GM21529 (cell line): ENCODE results near the gene IFI6.
A peak's percentile ranks its signal among the peaks of the same experiment; 100 is the strongest.
"Not testable (repeated sequence)": the region's sequence is repeated elsewhere in the genome, so short reads cannot be mapped to it uniquely, and the experiment has no call there.

Source experiments
- ATAC-seq: cut with Tn5 transposase; IDR thresholded peaks from one replicate; pipeline ENCODE4 v1.9.1; 2021; ENCODE audit not compliant: unreplicated experiment

Gene IFI6

DNA sequence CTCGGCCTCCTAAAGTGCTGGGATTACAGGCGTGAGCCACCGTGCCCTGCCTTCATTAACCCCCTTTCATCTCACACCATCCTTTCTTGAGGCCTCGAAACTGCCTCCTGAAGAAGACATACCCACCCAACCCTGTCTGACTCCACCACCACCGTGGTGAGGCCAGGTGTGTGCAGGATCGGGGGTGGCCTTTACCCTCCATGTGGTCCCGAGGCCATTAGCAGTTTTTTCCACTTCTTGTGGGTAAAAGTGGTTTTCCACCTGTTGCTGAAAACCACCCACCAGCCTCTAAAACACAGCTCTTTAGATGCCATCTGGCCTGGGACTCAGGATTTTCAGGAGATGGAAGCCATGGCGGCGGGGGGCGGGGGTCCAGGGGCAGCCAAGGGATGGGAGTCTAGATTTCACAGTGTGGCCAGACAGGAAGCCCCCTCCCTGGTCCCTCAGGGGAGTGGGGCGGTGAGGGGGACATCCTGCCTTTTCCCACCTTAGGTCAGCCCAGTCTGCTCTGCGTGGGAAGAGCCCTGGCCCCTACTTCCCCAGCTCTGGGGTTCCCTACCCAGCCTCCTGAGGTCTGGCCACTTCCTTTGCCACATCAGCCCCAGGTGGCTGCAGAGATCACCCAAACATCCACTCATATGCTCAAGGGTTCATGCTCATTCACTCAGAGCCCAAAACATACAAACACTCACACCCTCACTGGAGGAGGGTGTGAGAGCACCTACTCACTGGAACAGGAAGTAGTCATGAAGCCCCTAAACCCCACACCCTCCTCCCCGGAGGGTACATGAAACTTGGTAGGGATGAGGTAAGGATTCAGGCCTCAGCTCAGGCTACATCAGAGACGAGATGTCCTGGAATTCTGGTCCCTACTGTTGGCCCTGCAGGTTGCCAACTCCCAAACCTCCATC lies 39.4 kb downstream of the IFI6 start:
- peak; percentile 38 for ATAC-seq

DNA sequence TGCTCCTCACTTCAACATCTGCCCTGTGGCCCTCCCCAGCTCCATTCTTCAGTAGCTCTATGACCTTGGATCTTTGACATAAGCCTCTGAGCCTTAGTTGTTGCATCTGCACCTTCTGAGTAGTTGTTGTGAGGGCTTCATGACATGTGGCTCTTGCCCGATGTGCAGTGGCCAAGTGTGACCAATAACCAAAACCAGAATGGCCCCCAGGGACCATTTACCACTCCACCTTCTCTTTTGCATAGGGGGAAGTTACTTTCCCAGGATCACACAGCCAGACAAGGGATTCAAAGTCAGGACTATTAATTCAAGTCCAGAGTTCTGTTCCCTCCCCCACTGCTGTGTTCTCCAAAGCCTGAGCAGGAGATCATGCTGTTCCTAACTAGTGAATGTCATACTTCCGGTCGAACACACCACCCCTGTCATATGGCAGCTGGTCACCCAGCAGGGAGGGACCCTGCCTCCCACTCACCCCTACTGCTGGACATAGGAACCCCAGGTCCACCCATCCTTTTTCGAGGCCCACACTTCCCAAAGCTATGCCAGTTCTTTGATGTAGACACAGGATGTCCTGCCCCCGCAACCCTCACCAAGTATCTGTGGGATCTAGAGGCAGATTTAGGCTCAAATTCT lies 41.0 kb downstream of the IFI6 start:
- no peak for ATAC-seq

GRCh38 chr1:27628712-27629111 lies 43.3 kb downstream of the IFI6 start:
- no peak for ATAC-seq

DNA sequence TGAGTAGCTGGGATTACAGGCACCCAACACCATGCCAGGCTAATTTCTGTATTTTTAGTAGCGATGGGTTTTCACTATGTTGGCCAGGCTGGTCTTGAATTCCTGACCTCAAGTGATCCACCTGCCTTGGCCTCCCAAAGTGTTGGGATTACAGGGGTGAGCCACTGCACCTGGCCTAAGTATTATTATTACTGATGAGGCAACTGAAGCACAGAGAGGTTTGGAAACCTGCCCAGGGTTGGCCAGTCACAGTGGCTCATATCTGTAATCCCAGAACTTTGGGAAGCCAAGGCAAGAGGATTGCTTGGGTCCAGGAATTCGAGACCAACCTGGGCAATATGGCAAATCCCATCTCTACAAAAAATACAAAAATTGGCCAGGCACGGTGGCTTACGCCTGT lies 44.3 kb downstream of the IFI6 start:
- ATAC-seq: not testable (repeated sequence)

DNA sequence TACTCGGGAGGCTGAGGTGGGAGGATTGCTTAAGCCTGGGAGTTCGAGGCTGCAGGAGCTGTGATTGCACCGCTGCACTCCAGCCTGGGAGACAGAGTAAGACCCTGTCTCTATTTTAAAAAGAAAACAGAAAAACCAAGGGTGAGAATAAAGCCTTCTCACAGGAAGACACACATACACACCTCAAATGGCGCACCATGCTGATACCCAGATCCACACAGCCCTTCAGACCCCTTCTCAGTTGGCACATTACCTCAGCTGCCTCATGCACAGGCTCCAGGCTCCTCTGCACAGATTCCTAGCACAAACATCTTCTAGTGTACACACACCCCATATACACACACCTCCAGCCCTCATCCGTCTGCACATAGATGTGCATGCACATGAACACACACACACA lies 44.9 kb downstream of the IFI6 start:
- ATAC-seq: no peak

- no peak for ATAC-seq
Observed at GRCh38 chr1:27626031-27626935, 45.7 kb downstream of the IFI6 start.

DNA sequence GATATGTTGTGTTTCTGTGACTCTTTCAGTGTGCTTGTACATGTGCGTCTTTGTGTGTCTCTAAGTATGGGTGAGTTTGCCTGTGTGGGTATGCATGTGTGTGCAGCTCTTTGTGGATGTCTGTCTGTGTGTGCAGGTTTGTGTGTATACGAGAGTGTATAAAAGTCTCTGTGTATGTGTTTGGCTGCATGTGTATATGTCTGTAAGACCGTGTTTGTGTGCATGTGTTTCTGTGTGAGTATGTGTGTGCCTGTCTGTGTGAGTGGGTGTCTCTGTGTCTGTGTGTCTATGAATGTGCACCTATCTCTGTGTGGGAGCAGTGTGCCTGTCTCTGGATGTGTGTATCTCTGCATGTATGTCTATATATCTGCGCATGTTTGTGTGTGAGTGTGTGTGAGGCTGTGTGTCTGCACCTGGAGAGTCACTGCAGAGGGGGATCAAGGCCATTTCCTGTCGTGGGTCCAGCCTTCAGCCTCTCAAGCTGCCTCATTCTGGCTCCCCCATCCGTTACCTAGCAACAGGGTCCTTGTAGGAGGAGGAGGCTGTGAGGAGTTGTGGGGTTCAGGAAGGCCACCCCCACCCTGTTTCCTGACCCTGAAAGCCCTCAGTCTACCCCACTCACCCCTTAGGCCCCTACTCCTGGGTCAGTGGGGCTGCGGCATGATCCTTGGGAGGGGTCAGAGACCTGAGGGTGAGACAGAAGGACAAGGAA lies 47.4 kb downstream of the IFI6 start:
- no peak for ATAC-seq

- no peak for ATAC-seq
Observed at GRCh38 chr1:27623327-27624212, 48.4 kb downstream of the IFI6 start.

- ATAC-seq: no peak
Observed at GRCh38 chr1:27622828-27623227, 49.2 kb downstream of the IFI6 start.

DNA sequence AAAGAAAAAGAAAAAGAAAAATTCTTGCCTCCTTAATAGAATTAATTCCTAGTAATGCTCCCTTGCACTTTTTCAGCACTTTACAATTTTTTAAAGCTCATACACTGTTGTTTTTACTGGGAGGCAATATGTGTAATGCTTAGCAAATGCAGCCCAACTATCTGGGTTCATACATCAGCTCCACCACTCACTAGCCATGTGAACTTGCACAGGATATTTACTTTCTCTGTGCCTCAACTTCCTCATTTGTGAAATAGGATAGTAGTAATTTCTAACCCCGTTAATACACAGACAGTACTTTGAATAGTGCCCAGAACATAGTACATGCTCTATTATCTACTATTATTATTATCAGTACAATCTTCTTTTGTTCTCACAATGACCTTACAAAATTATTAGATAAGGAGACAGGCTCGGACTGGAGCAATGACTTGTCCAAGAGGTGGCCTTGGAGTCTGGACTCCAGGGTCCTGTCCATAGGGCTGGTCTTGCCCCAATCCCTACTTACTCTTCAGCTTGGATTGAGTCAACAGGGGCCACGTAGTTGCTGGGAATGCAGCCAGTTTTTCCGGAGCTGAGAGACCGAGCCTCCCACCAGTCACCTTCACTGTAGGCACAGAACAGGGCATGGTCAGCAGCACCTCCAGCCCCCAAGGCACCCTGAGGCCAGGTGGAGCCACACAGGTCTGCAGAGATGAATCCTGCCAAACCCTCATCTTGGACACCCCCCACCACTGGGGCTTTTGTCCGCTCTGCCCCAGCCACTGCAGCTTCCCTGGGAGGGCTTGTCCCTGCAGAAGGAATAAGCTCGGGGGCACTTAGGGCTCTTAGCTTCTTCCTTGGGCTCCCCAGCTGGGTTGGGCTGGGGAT lies 50.7 kb downstream of the IFI6 start:
- ATAC-seq: no peak

DNA sequence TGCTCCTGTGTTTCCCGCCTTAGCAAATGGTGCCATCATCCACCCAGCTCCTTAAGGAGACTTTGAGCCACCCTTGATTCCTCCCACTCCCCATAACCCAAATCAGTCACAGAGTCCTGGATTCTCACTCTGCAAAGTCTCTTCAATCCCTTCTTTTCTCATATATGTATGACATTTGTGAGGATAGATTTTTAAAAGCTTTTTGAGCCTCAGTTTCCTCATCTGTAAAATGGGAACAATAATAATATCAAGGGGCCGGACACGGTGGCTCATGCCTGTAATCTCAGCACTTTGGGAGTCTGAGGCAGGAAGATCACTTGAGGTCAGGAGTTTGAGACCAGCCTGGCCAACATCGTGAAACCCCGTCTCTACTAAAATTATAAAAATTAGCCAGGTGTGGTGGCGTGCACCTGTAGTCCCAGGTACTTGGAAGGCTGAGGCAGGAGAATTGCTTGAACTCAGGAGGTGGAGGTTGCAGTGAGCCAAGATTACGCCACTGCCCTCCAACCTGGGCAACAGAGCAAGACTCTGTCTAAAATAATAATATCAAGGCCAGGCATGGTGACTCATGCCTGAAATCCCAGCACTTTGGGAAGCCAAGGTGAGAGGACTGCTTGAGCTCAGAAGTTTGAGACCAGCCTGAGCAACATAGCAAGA lies 52.1 kb downstream of the IFI6 start:
- not testable (repeated sequence) for ATAC-seq

DNA sequence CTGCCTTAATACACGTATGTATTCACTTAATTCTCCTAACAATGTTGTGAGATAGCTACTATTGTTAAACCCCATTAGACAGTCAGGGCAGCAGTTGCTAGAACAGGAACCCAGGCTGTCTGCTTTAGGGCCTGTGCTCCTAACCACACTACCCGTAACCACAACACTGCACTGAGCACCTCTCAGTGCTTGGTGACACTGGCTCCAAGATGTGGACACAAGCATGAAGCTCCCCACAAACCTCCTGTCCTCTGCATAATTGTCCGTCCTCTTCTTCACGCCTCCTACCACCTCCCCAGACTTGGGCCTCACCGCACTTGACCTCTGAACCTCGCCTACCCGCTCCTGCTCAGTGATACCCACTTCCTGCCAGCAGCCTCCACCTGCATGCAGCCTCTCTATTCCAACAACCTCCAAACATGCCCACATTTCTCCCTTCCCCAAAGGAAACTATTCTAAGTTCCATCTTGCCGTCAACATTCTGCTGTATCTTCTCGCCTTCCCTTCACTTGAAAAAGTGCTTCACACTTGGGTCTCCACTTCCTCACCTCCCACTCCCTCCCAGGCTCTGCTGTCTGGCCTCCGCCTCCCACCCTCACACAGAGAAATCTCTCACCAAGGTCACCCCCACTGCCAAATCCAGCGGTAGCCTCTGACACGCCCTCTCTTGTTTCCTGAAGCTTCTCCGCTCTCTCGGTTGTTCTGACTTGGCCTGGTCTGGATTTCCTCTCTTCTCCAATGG lies 53.5 kb downstream of the IFI6 start:
- ATAC-seq: no peak

- ATAC-seq: no peak
Observed at GRCh38 chr1:27617420-27617819, 54.6 kb downstream of the IFI6 start.

DNA sequence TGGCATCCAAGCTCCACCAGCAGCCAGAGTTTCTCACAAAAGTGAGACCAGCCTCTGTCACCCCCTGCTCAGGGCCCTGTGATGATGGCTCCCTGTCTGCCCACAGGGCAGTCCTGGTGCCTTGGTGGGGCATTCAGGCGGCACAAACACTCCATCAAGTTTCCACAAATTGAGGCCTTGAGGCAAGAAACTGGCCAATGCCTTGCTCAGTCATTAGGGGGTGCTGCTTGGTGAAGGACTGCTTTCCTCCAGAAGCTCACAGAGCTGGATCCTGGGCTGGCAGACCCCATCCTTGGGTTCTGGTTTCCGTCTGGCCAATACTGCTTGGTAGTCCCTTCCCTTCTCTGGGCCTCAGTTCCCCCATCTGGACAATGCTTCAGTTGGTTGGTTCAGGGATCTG lies 55.6 kb downstream of the IFI6 start:
- no peak for ATAC-seq
